NCI-H1092 (cell line): Measurements from ENCODE around the gene TLR5.
A peak's percentile ranks its signal among the peaks of the same experiment; 100 is the strongest.

Source experiments
- DNase-seq: peaks from one replicate; lab custom pipeline; 2025; lab: John Stamatoyannopoulos, UW

TLR5 gene

GRCh38 chr1:223110952-223111351 lies 32.1 kb downstream of the TLR5 start:
- DNase-seq: no peak

DNA sequence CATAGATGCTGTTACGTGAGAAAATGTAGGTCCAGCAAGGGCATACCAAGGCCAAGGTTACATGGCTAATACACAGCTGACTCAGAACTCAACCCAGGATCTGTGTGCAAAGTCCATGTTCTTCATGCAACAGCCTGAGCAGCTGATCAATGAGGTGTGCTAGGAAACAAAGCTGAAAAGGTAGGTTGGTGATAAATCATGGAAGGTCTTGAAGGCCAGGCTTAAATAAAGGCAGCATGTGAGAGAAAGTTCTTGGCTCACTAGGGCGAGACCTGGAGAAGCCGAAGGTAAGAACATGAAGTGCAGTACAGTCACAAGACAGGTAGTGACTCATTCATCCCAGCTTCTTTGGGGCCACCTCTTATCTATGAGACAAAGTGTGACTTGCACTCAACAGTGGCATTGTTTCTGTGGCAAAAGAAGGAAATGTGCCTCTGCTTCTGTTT lies 33.4 kb downstream of the TLR5 start:
- DNase-seq: no peak

DNA sequence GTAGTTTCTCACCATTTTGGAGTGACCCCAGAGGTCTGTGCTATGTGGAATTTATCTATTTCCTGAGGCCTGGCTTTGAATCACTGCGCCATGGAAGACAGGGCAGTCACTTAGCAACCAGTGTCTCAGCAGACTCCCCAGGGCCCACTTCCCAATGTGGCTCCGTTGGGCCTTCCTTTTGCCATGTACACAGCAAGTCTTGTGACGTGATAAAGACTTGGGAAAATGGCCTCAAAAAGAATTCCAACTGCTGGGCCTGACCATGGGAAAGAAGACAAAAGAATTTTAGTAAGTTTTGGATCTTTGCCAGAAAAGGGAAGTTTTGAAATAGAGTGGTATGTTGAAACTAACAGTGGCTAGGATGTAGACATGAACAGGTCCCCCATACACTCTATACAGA lies 36.2 kb downstream of the TLR5 start:
- DNase-seq: peak; percentile 27

GRCh38 chr1:223105568-223105967 lies 37.5 kb downstream of the TLR5 start:
- DNase-seq: no peak

DNA sequence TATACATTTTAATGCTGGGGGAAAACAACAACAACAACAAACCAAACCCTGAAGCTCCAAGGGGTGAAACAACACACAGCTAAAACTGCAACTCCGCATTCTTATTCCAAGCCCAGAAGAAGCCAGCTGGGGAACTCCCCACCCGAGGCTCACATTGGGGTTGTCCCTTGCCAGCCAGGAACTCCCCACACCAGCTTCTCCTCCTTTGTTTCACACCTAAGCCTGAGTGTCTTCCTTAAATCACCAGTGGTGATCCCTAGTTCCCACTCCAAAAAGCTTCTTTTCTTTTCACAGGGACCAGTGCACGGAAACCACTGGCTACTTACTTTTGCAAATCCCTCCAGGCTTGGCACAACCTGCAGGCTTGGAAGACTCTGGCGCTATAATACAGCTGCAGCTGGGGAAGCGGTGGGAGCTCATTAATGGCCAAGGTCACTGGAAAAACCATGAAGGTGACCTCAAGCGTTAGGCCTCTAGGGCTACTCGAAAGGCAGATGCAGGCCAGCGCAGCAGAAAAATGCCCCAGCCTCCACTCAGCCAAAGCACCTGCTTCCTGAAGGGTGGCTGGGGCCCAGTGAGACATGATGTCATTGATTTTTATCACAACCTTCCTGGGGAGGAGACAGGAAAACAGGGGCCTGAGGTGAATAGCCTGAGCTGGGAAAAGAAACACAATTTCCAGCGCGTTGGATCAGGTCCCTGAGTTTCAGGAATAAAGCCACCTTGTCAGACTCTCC lies 40.1 kb downstream of the TLR5 start:
- peak; percentile 65 for DNase-seq

DNA sequence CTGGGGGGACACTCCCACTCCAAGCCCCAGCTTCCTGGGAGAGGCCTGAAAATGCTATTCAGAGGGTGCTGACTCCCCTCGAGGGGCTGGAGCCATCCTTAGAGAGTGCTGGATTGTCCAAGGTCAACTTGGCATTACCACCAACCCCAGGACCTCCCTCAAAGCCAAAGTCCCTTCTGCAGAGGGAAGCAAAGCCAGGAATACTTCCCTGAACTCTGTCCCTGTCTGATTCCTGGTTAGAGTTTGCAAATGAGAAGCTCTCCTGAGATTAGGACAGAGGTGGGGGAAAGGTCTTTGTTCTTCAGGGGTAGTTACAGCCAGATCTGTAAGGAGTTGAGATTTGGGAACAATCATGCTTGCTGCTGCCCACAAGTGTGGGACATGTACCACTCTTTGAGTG lies 45.3 kb downstream of the TLR5 start:
- DNase-seq: no peak

- no peak for DNase-seq
Observed at GRCh38 chr1:223095870-223096269, 47.2 kb downstream of the TLR5 start.

GRCh38 chr1:223091896-223092295 lies 51.2 kb downstream of the TLR5 start:
- DNase-seq: no peak

DNA sequence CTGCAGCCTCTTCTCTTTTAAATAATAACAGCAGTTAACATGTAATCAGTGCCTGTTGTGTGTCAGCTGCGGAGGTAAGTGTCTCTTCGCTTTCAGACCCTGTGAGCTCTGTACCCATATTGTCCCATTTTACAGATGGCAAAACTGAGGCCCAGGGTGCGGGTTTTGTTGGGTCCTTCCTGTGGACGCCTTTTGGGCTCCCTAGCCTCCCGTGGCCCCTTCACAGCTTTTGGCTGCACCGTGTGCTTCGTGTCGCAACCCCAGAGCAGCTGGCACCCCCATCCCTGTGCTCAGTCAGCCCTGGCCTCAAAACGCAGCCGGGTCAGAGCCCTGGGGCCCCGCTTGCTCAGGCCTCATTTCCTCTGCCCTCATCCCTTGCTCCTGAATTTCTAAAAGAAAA lies 53.8 kb downstream of the TLR5 start:
- no peak for DNase-seq

DNA sequence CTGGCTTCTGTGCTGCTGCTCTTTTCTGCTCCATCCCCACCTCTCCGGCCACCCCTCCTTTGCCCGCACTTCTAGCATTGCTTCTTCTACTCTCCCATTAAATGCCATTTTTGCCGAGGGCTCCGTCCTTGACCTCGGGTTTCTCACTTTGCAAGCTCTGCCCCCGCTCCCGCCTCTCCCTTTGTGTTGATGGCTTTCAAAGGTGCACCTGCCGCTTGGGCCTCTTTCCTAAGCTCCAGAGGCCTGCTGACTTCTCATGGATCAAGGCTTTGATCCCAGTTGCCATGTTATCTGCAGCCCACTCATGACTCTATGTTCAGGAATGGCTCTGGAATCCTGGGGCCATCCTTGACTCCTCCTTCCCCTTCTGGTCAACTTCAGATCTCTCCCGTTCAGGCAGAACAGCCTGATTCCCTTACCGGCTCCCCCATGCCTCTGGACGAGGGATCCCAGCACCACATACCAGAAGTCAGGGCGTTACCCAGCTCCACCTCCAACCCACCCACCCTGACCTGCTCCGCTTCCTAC lies 54.3 kb downstream of the TLR5 start:
- no peak for DNase-seq

- DNase-seq: no peak
Observed at GRCh38 chr1:223087291-223088255, 55.5 kb downstream of the TLR5 start.

GRCh38 chr1:223084464-223084866 lies 58.6 kb downstream of the TLR5 start:
- no peak for DNase-seq

DNA sequence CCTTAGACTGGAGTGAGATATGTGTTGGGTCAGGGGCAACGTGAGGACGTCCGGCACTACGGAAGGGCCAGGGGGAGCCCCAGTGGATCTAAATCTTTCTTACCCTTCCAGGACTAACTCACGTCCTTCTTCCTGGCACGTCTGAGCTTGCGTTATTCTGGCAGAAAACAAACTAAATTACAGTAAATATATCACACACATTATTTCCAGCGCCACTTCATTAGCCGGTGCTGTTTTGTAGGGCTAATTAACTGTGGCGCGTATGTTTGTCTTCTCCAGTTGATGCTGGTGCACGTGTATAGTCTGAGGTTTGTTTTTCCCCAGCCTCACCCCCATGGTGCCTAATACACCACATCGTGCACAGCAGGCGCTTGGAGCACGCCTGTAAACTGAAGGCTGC lies 59.2 kb downstream of the TLR5 start:
- DNase-seq: no peak

DNA sequence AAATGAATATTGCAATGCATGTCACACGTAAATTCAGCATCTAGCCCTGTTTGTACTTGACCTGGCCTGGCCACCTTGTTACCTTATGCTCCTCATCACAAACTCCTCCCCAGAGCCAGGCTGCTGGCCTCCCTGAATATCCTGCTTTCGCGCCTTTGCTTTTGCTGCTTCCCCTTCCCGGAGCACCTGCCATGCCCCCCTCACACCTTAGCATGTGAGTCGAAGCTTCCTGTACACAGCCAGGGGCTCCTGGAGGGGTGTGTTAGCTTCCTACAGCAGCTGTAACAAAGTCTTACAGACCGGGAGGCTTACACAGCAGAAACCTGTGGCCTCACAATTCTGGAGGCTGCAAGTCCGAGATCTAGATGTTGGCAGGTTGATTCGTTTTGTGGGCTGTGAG lies 60.1 kb downstream of the TLR5 start:
- no peak for DNase-seq

DNA sequence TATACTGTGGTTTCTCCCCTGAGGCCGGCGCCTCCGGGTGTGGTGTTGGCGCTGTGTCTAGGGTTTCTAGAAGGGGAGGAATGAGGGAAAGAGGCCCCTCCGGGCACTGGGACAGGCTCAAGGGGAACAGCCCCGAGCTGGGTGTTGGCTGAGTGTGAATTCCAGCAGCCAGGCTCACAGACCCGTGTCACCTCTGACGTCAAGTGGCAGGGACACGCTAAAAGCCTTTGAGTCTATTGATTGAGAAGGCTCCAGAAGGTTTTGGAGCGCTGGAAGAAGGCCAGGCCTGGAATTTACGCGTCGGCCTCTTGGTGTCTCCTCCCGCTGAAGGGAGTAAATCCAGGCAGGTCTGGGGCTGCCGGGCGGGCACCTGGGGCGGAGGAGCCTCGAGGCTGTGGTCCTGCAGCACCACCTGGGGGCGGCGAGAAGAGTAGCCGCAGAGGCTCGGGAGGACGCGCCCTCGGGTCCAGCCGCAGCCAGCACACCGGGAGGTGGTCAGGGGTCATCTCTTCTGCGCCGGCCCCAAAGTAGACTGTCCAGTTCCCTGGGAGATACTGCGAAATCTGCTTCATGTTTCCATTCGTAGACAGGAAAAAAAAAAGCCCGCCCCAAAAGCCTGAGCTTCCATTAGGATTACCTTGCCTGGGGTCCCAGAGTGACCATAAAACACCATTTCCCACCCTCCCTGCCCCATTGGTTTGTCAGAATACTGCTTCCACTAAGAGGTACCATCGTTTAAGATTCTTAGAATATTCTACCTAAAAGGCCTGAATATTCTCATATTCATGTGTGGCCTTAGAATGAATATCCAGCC lies 61.7 kb downstream of the TLR5 start:
- DNase-seq: peak; percentile 93

DNA sequence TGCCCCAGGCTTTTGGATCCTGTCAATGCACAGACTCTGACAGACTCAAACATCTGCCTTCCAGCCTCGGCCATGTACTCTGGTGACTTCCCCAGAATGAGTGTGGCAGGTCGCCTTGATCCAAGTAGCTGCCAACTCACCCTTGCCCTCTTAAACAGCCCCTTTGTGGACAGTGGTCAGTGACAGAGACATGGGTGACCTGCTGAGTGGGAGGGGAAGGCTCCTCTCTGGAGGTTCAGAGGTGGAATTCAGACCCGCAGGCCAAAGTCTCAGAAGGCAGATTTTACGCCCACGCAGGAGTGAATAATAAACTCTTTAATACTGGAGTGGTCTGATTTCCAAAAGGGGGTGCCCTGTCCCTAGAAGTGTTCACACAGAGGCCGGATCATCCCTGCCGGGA lies 63.5 kb downstream of the TLR5 start:
- no peak for DNase-seq

DNA sequence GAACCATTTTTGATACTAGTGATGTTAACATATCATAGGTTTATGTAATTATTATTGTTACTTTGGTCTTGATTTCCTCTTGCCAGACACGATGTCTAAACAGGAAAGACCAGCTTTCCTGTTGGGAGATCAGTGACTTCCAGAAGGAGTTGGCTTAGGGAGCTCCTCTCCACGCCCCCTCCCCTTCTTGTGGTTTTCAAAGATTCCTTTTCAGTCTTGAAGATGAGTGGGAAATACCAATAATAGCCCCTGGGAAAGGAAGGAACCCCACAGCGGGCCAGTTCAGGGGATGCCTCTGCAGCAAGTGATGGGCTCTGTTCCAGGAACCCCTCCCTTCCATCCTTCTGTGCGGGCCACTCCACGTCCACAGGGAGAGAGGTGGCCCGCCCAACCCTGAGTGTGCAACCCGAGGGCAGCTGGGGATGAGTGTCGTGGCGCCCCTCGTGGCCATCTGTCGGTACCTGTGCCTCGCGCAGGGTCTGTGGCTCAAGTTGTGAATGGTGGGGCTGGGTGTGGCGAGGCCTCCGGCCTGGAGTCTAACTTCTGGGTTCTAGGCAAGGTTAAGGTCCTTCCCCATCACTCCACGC lies 65.7 kb downstream of the TLR5 start:
- no peak for DNase-seq

DNA sequence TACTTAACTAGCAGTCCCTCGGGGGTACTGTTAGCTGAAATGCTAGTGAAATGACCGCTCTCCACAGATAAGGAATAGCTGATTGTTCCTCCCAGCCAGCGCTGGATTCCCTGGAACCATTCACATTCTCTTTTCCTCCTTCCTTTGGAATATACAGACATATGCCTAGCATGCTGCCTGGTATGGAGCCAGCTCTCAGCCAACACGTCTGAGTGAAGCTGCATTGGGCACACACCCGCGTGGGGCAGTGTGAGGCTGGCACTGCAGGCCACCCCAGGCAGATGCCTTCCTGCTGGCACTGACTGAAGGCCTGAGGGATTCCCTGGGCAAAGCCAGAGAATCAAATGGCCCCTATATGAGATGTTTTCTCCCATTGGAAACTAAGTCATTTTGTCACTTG lies 66.7 kb downstream of the TLR5 start:
- no peak for DNase-seq

DNA sequence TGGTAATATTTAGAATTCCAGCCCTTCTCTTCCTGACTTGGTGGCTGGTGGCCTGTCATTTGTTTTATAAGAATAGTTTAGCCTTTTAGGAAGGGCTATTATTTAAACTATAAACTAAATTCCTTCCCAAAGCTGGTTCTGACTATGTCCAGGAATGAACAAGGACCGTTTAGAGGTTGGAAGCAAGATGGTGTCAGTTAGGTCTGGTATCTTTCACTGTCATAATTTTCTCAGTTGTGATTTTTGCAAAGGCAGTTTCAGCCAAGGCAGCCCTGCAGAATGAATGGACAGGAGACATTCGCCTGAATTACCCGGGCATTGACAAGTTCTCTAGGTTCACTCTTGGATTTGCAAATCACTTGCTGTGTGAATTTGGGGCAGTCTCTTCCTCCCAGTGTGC lies 67.2 kb downstream of the TLR5 start:
- no peak for DNase-seq

DNA sequence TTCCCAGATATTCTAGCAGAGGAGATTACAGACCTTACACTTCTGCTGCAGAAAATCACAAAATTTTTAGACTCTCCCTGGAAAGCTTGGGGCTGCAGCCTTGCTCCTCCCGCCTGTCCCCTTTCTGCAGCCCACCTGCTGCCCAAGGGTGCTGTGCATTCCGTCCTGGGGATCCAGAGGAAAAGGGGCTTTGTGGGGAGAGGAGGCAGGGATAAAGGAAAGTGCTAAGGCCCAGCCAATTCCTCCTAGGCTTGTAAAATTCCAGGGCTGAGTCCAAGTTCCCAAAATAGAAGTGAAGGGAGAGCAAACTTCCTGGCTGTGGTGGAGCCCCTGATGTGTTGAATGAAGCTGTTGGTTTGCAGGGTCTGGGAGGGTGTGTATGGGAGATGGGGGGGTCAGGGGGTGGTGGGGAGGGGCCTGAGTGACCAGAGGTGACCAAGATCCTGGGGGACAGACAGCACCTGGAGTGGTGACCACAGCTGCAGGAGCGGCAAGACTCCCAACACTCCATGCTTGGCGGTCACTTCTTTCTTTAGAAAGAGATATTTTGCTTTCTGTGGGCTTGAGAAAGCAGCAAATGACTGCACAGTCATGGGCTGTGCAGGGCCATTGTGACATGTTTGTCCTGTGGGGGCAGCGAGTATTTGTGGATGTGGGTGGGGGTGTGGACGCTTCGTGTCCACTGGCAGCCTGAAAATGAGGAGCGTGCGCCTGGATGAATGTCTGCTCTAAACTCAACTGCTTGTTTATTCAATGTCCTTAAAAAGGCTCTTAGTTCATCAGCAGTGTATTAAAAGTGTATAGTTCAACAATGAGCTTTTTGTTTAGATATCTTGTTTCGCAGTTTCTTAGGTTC lies 68.4 kb downstream of the TLR5 start:
- DNase-seq: no peak
